ENCODE results near the gene CLEC11A.

The CLEC11A gene

DNA sequence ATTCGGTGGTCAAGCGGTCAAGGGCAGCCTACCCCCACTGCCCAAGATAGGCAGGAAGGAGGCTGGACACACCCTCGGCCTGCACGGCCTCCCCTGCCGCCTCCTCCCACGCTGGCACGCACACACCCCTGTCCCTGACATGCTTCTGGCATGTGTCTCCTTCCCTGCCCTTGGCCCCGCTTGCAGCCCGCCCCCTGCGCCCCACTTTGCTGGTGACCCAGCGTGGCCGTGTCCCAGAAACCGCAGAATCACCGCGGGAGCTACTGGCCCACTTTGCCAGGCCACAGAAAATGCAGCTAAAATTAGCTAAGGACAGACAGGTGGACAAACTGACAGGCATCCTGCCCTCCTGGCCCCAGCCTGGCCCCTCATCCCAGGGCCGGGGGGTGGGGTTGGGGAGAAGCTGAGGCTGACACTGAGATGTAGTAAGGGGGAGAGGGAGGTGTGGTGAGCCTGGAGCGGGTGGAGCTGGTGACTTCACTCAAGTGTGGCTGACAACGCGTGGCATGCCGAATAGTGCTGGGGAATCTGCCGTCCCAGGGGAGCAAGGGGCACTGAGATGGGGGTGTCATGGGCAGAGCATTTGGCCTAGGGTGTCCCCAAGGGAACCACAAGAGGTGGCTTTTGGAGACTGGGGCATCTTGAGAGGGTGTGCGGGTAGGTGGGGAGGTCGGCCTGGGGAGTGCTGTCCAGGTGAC, 6.0 kb upstream of the CLEC11A start:
- DNase-seq (ENCODE audit: extremely low spot score), result no peak
- ChIA-PET POLR2A (no interaction called here), CTCF (no interaction called here)
- no peak for TF ChIP-seq SUZ12 (IDR thresholded peaks at IDR 0.05)
- TF ChIP-seq NFRKB (IDR thresholded peaks at IDR 0.05), result no peak
- no peak for TF ChIP-seq L3MBTL2 (conservative IDR thresholded peaks at IDR 0.05)
- no peak for TF ChIP-seq FOXA1 (IDR thresholded peaks at IDR 0.05)
- TF ChIP-seq ZNF384 (IDR thresholded peaks at IDR 0.05), result no peak
- TF ChIP-seq ELF4 (IDR thresholded peaks at IDR 0.05), result no peak

DNA sequence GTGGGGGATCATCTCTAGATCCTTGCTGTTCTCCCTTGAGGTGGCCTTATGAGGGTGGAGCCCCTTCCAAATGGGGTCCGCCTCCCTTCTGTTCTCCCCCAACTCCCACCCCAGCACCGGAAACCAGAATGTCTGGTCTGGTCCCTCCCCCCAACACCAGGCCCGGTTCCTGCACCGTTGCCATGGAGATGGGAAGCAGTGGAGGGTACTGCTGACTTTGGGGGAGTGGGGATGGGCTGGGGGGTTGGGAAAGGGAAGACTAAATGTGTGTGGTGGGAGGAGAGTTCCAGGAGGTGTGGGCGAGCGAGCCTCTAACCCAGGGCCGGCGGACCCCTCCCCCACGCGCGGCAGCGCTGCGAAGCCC, 5.3 kb upstream of the CLEC11A start:
- ChIA-PET POLR2A (no interaction called here), CTCF (no interaction called here)
- TF ChIP-seq TARDBP (IDR thresholded peaks at IDR 0.05), result no peak
- no peak for TF ChIP-seq ZNF384 (IDR thresholded peaks at IDR 0.05)
- no peak for TF ChIP-seq LEF1 (IDR thresholded peaks at IDR 0.05; ENCODE audit: borderline replicate concordance)
- no peak for TF ChIP-seq CTBP1 (IDR thresholded peaks at IDR 0.05; ENCODE audit: borderline replicate concordance)
- TF ChIP-seq L3MBTL2 (conservative IDR thresholded peaks at IDR 0.05), result no peak
- no peak for TF ChIP-seq SUZ12 (IDR thresholded peaks at IDR 0.05)
- TF ChIP-seq ELF4 (IDR thresholded peaks at IDR 0.05), result no peak
- no peak for TF ChIP-seq ARNT (IDR thresholded peaks at IDR 0.05)
- no peak for TF ChIP-seq FOXM1 (IDR thresholded peaks at IDR 0.05; ENCODE audit: borderline replicate concordance)
- no peak for TF ChIP-seq BHLHE40 (IDR thresholded peaks at IDR 0.05; ENCODE audit: borderline replicate concordance)
- no peak for TF ChIP-seq SP1 (IDR thresholded peaks at IDR 0.05)
- no peak for DNase-seq (ENCODE audit: extremely low spot score)

DNA sequence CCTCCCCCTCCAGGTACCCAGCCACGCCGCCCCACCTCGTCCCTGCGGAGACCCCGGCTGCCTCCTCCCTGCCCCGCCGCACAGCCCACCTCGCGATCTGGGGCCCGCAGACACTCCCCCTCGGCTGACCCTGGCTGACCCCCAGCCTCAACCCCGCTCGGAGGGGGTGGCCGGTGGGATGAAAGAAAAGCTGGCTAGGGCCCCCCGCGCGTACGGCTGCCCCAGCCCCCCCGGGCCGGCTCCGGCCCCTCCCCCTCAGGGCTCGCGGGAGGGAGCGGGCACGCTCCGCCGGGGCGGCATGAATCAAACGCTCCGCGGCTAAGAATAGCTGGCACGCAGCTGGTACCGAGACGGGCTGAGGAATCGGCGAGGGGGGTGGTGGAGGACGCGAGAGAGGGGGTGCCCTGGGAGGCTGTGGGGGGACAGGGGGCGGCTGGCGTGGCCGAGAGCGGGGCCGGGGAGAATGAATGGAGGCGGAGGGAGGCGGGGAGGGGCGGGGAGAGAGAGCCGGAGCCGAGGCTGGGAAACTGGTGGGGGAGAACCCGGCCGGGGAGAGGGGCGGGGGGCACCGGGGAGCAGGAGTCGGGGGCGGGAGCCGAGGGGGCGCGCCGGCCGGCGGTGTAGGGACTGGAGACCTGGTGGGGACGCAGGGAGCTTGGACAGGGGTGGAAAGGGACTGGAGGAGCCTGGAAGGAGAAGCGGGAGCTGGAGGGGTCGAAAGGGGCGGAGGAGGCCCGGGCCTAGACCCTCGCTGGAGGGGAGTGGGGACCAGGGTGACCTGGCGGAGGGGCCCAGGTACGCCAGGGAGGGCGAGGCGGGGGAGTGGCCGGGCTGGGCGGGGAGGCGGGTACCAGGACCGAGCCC, 4.7 kb upstream of the CLEC11A start:
- POLR2A ChIA-PET, result no interaction called here
- CTCF ChIA-PET, result no interaction called here
- TF ChIP-seq SUZ12 (IDR thresholded peaks at IDR 0.05) (no peak), HDGF (IDR thresholded peaks at IDR 0.05; ENCODE audit: borderline replicate concordance) (no peak), ELF4 (IDR thresholded peaks at IDR 0.05) (no peak), ARNT (IDR thresholded peaks at IDR 0.05) (no peak), ZNF384 (IDR thresholded peaks at IDR 0.05) (no peak), BHLHE40 (IDR thresholded peaks at IDR 0.05; ENCODE audit: borderline replicate concordance) (no peak), L3MBTL2 (conservative IDR thresholded peaks at IDR 0.05) (no peak), SP1 (IDR thresholded peaks at IDR 0.05) (no peak), TARDBP (IDR thresholded peaks at IDR 0.05) (no peak), FOXM1 (IDR thresholded peaks at IDR 0.05; ENCODE audit: borderline replicate concordance) (no peak), FOXK2 (IDR thresholded peaks at IDR 0.05) (no peak), NFRKB (IDR thresholded peaks at IDR 0.05) (no peak), LEF1 (IDR thresholded peaks at IDR 0.05; ENCODE audit: borderline replicate concordance) (no peak), CTBP1 (IDR thresholded peaks at IDR 0.05; ENCODE audit: borderline replicate concordance) (no peak), FOXA1 (IDR thresholded peaks at IDR 0.05) (no peak)
- TF ChIP-seq, protein P1, sequence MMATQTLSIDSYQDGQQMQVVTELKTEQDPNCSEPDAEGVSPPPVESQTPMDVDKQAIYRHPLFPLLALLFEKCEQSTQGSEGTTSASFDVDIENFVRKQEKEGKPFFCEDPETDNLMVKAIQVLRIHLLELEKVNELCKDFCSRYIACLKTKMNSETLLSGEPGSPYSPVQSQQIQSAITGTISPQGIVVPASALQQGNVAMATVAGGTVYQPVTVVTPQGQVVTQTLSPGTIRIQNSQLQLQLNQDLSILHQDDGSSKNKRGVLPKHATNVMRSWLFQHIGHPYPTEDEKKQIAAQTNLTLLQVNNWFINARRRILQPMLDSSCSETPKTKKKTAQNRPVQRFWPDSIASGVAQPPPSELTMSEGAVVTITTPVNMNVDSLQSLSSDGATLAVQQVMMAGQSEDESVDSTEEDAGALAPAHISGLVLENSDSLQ (IDR thresholded peaks at IDR 0.05), result no peak
- no peak for DNase-seq (ENCODE audit: extremely low spot score)

DNA sequence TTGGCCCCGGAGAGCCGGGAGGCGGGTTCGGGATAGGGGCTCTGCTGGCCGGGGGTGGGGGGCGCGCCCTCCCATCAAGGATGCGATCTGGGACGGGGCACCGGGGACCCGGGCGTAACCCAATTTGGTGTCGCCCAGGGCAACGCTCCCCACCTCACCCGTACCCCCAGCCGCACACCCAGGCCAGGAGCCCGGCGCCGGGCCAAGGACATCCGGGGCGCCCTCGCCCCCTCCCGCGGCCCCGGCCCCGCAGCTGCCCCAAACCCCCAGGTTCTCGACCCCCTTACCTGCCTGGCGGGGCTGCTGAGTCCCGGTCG, 4.1 kb upstream of the CLEC11A start:
- ChIA-PET CTCF (no interaction called here), POLR2A (no interaction called here)
- TF ChIP-seq, protein P1 (IDR thresholded peaks at IDR 0.05), result no peak
- no peak for TF ChIP-seq L3MBTL2 (conservative IDR thresholded peaks at IDR 0.05)
- no peak for TF ChIP-seq HDGF (IDR thresholded peaks at IDR 0.05; ENCODE audit: borderline replicate concordance)
- no peak for TF ChIP-seq ELF4 (IDR thresholded peaks at IDR 0.05)
- TF ChIP-seq CTBP1 (IDR thresholded peaks at IDR 0.05; ENCODE audit: borderline replicate concordance), result no peak
- TF ChIP-seq BHLHE40 (IDR thresholded peaks at IDR 0.05; ENCODE audit: borderline replicate concordance), result no peak
- TF ChIP-seq SUZ12 (IDR thresholded peaks at IDR 0.05), result no peak
- no peak for TF ChIP-seq ZNF384 (IDR thresholded peaks at IDR 0.05)
- no peak for TF ChIP-seq ARNT (IDR thresholded peaks at IDR 0.05)
- TF ChIP-seq FOXK2 (IDR thresholded peaks at IDR 0.05), result no peak
- TF ChIP-seq NFRKB (IDR thresholded peaks at IDR 0.05), result no peak
- TF ChIP-seq LEF1 (IDR thresholded peaks at IDR 0.05; ENCODE audit: borderline replicate concordance), result no peak
- no peak for TF ChIP-seq SP1 (IDR thresholded peaks at IDR 0.05)
- no peak for TF ChIP-seq FOXA1 (IDR thresholded peaks at IDR 0.05)
- no peak for TF ChIP-seq TARDBP (IDR thresholded peaks at IDR 0.05)
- no peak for DNase-seq (ENCODE audit: extremely low spot score)

DNA sequence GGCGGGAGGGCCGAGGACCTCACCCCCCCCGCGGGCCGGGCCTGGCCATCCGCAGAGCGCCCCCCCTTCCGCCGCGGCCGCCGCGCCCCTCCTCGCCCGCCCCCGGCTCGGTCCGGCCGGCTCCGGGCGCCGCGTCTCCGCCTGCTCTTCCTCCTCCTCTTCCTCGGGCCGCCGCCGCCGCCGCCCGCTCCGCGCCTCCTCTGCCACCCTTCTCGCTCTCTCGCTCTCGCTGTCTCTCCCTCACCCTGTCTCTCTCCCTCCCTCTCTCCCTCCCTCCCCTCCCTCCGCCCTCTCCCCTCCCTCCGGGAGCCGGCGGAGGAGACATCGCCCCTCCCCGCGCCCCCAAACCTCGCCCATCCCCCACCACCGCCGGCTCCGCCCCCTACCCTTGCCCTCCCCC, 3.6 kb upstream of the CLEC11A start, which contains the start of gene SHANK1:
Gene SHANK1 (minus strand): TSS at position 237 of the 400 bp plus-strand sequence. CDS start 2,883 bp downstream, outside the sequence.
- POLR2A ChIA-PET, result interaction anchor here (1.3 kb wide), 1 partner anchor 9 kb away, joined by 5 read pairs; no protein-coding TSS in a partner anchor
- TF ChIP-seq CTBP1 (IDR thresholded peaks at IDR 0.05; ENCODE audit: borderline replicate concordance) (no peak), ZNF384 (IDR thresholded peaks at IDR 0.05) (no peak), BHLHE40 (IDR thresholded peaks at IDR 0.05; ENCODE audit: borderline replicate concordance) (no peak), NFRKB (IDR thresholded peaks at IDR 0.05) (no peak), TARDBP (IDR thresholded peaks at IDR 0.05) (no peak), FOXK2 (IDR thresholded peaks at IDR 0.05) (no peak), SP1 (IDR thresholded peaks at IDR 0.05) (no peak), ELF4 (IDR thresholded peaks at IDR 0.05) (no peak), SUZ12 (IDR thresholded peaks at IDR 0.05) (no peak), L3MBTL2 (conservative IDR thresholded peaks at IDR 0.05) (no peak), FOXM1 (IDR thresholded peaks at IDR 0.05; ENCODE audit: borderline replicate concordance) (no peak), FOXA1 (IDR thresholded peaks at IDR 0.05) (no peak), LEF1 (IDR thresholded peaks at IDR 0.05; ENCODE audit: borderline replicate concordance) (no peak), HDGF (IDR thresholded peaks at IDR 0.05; ENCODE audit: borderline replicate concordance) (no peak), ARNT (IDR thresholded peaks at IDR 0.05) (no peak)
- TF ChIP-seq, protein P1 (IDR thresholded peaks at IDR 0.05), result no peak
- DNase-seq (ENCODE audit: extremely low spot score), result no peak
- CTCF ChIA-PET, result no interaction called here

Measured in HEK293T (cell line).